ENCODE results near the gene SLC34A1.

The SLC34A1 gene

GRCh38 chr5:177396807-177397206, 12.6 kb downstream of the SLC34A1 start:
- Histone ChIP-seq H3K36me3 (ENCODE audit: insufficient read depth, low read length) (no peaks in the 10 kb centered on the region), H3K4me1 (ENCODE audit: control insufficient read depth, insufficient read depth, low read length) (peaks cover 8% of the 10 kb centered on the region), H3K9me3 (replicated peaks; ENCODE audit: low read length) (no peaks in the 10 kb centered on the region), H3K4me2 (ENCODE audit: low read length) (no peak overlapping the region), H3K4me3 (ENCODE audit: low read length) (no peak overlapping the region), H3K9ac (ENCODE audit: low read depth, low read length) (no peak overlapping the region), H3K27me3 (ENCODE audit: control insufficient read depth, insufficient read depth, low read length) (peaks cover 56% of the 10 kb centered on the region)

GRCh38 chr5:177397875-177398390, 13.7 kb downstream of the SLC34A1 start:
- Histone ChIP-seq H3K4me1 (ENCODE audit: control insufficient read depth, insufficient read depth, low read length) (peaks cover 17% of the 10 kb centered on the region), H3K9ac (ENCODE audit: low read depth, low read length) (no peak overlapping the region), H3K4me2 (ENCODE audit: low read length) (no peak overlapping the region), H3K9me3 (replicated peaks; ENCODE audit: low read length) (no peaks in the 10 kb centered on the region), H3K27me3 (ENCODE audit: control insufficient read depth, insufficient read depth, low read length) (peaks cover 67% of the 10 kb centered on the region), H3K4me3 (ENCODE audit: low read length) (no peak overlapping the region), H3K36me3 (ENCODE audit: insufficient read depth, low read length) (no peaks in the 10 kb centered on the region)

GRCh38 chr5:177399997-177400868, 16.0 kb downstream of the SLC34A1 start, which contains the start of gene PFN3:
Gene PFN3, minus strand, starts transcription at chr5:177400661. Its CDS starts 85 bp downstream, at chr5:177400576.
- peaks cover 38% of the 10 kb centered on the region for H3K4me1 ChIP-seq (ENCODE audit: control insufficient read depth, insufficient read depth, low read length)
- H3K4me3 ChIP-seq (ENCODE audit: low read length) = no peak within 1 kb of the TSS
- no peaks in the 10 kb centered on the region for H3K36me3 ChIP-seq (ENCODE audit: insufficient read depth, low read length)
- peaks cover 77% of the 10 kb centered on the region for H3K27me3 ChIP-seq (ENCODE audit: control insufficient read depth, insufficient read depth, low read length)
- no peak within 1 kb of the TSS for H3K9ac ChIP-seq (ENCODE audit: low read depth, low read length)
- peak within 1 kb of the TSS; percentile 15 for H3K4me2 ChIP-seq (ENCODE audit: low read length)
- H3K9me3 ChIP-seq (replicated peaks; ENCODE audit: low read length) = no peaks in the 10 kb centered on the region

GRCh38 chr5:177402271-177403043, 18.2 kb downstream of the SLC34A1 start:
- peak overlapping the region; percentile 97 for H3K4me2 ChIP-seq (ENCODE audit: low read length)
- no peaks in the 10 kb centered on the region for H3K36me3 ChIP-seq (ENCODE audit: insufficient read depth, low read length)
- H3K9ac ChIP-seq (ENCODE audit: low read depth, low read length) = no peak overlapping the region
- peaks cover 69% of the 10 kb centered on the region for H3K27me3 ChIP-seq (ENCODE audit: control insufficient read depth, insufficient read depth, low read length)
- H3K4me3 ChIP-seq (ENCODE audit: low read length) = no peak overlapping the region
- H3K4me1 ChIP-seq (ENCODE audit: control insufficient read depth, insufficient read depth, low read length) = peaks cover 38% of the 10 kb centered on the region
- H3K9me3 ChIP-seq (replicated peaks; ENCODE audit: low read length) = no peaks in the 10 kb centered on the region

GRCh38 chr5:177403102-177403791, 19.0 kb downstream of the SLC34A1 start:
- peaks cover 67% of the 10 kb centered on the region for H3K27me3 ChIP-seq (ENCODE audit: control insufficient read depth, insufficient read depth, low read length)
- H3K9me3 ChIP-seq (replicated peaks; ENCODE audit: low read length) = no peaks in the 10 kb centered on the region
- H3K4me1 ChIP-seq (ENCODE audit: control insufficient read depth, insufficient read depth, low read length) = peaks cover 38% of the 10 kb centered on the region
- peak overlapping the region; percentile 76 for H3K4me3 ChIP-seq (ENCODE audit: low read length)
- peak overlapping the region; percentile 97 for H3K4me2 ChIP-seq (ENCODE audit: low read length)
- H3K9ac ChIP-seq (ENCODE audit: low read depth, low read length) = peak overlapping the region; percentile 63
- H3K36me3 ChIP-seq (ENCODE audit: insufficient read depth, low read length) = no peaks in the 10 kb centered on the region

- Histone ChIP-seq H3K36me3 (ENCODE audit: insufficient read depth, low read length) (no peaks in the 10 kb centered on the region), H3K9ac (ENCODE audit: low read depth, low read length) (peak overlapping the region; percentile 63), H3K4me1 (ENCODE audit: control insufficient read depth, insufficient read depth, low read length) (peaks cover 38% of the 10 kb centered on the region), H3K4me2 (ENCODE audit: low read length) (peak overlapping the region; percentile 97), H3K4me3 (ENCODE audit: low read length) (peak overlapping the region; percentile 76), H3K27me3 (ENCODE audit: control insufficient read depth, insufficient read depth, low read length) (peaks cover 65% of the 10 kb centered on the region), H3K9me3 (replicated peaks; ENCODE audit: low read length) (no peaks in the 10 kb centered on the region)
Observed at GRCh38 chr5:177403792-177404640, 19.8 kb downstream of the SLC34A1 start.

- Histone ChIP-seq H3K9ac (ENCODE audit: low read depth, low read length) (peak overlapping the region; percentile 63), H3K4me3 (ENCODE audit: low read length) (peak overlapping the region; percentile 76), H3K4me1 (ENCODE audit: control insufficient read depth, insufficient read depth, low read length) (peaks cover 38% of the 10 kb centered on the region), H3K4me2 (ENCODE audit: low read length) (peak overlapping the region; percentile 97), H3K27me3 (ENCODE audit: control insufficient read depth, insufficient read depth, low read length) (peaks cover 64% of the 10 kb centered on the region), H3K36me3 (ENCODE audit: insufficient read depth, low read length) (no peaks in the 10 kb centered on the region), H3K9me3 (replicated peaks; ENCODE audit: low read length) (no peaks in the 10 kb centered on the region)
Observed at GRCh38 chr5:177404641-177405179, 20.5 kb downstream of the SLC34A1 start.

GRCh38 chr5:177405312-177405711, 21.1 kb downstream of the SLC34A1 start:
- Histone ChIP-seq H3K4me3 (ENCODE audit: low read length) (no peak overlapping the region), H3K36me3 (ENCODE audit: insufficient read depth, low read length) (no peaks in the 10 kb centered on the region), H3K27me3 (ENCODE audit: control insufficient read depth, insufficient read depth, low read length) (peaks cover 58% of the 10 kb centered on the region), H3K4me2 (ENCODE audit: low read length) (no peak overlapping the region), H3K4me1 (ENCODE audit: control insufficient read depth, insufficient read depth, low read length) (peaks cover 33% of the 10 kb centered on the region), H3K9ac (ENCODE audit: low read depth, low read length) (no peak overlapping the region), H3K9me3 (replicated peaks; ENCODE audit: low read length) (no peaks in the 10 kb centered on the region)

- H3K9ac ChIP-seq (ENCODE audit: low read depth, low read length) = no peak overlapping the region
- no peaks in the 10 kb centered on the region for H3K9me3 ChIP-seq (replicated peaks; ENCODE audit: low read length)
- no peaks in the 10 kb centered on the region for H3K36me3 ChIP-seq (ENCODE audit: insufficient read depth, low read length)
- H3K4me3 ChIP-seq (ENCODE audit: low read length) = no peak overlapping the region
- H3K4me1 ChIP-seq (ENCODE audit: control insufficient read depth, insufficient read depth, low read length) = peaks cover 30% of the 10 kb centered on the region
- H3K27me3 ChIP-seq (ENCODE audit: control insufficient read depth, insufficient read depth, low read length) = peaks cover 53% of the 10 kb centered on the region
- H3K4me2 ChIP-seq (ENCODE audit: low read length) = no peak overlapping the region
Observed at GRCh38 chr5:177405805-177406204, 21.6 kb downstream of the SLC34A1 start.

GRCh38 chr5:177409043-177409801, 25.0 kb downstream of the SLC34A1 start, which contains the start of gene F12:
Gene F12, minus strand, starts transcription at chr5:177409564. Its CDS starts 37 bp downstream, at chr5:177409527.
- Histone ChIP-seq H3K36me3 (ENCODE audit: insufficient read depth, low read length) (no peaks in the 10 kb centered on the region), H3K9ac (ENCODE audit: low read depth, low read length) (no peak within 1 kb of the TSS), H3K9me3 (replicated peaks; ENCODE audit: low read length) (no peaks in the 10 kb centered on the region), H3K4me1 (ENCODE audit: control insufficient read depth, insufficient read depth, low read length) (peaks cover 9% of the 10 kb centered on the region), H3K27me3 (ENCODE audit: control insufficient read depth, insufficient read depth, low read length) (peaks cover 53% of the 10 kb centered on the region), H3K4me3 (ENCODE audit: low read length) (no peak within 1 kb of the TSS), H3K4me2 (ENCODE audit: low read length) (no peak within 1 kb of the TSS)
